Measurements from ENCODE around the gene NUP133. TPM values are rescaled to one million over a fixed set of nuclear protein-coding genes. Genes with fewer than 3 reads are reported as not detected.

The NUP133 gene
- total and polyA plus RNA-seq, 2 experiments from 2014 or later, result 29.5 to 65.4 TPM

DNA sequence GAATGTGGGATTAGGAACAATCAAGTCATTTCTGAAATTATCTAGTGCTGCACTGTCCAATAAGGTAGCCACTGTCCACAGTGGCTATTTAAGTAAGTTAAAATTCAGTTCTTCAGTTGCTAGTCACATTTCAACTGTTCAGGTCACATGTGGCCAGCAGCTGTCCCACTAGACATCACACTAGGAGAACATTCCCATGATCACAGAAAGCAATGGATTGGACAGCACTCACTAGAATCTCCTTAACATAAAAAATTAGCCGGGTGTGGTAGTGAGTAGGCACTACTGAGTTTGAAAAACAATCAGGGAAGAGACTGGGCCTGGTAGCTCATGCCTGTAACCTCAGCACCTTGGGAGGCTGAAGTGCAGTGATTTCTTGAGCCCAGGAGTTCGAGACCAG is 33.6 kb downstream of the NUP133 start:
- no peaks in the 10 kb centered on the region for H3K4me1 Mint-ChIP-seq
- Histone ChIP-seq H3K36me3 (ENCODE audit: insufficient read depth) (peaks cover 16% of the 10 kb centered on the region), H2AFZ (no peak overlapping the region), H3K27me3 (ENCODE audit: insufficient read depth) (no peaks in the 10 kb centered on the region), H3K4me3 (no peak overlapping the region), H3K27ac (ENCODE audit: low read depth) (no peak overlapping the region), H4K20me1 (replicated peaks; ENCODE audit: insufficient read depth) (peaks cover 8% of the 10 kb centered on the region), H3K9me2 (ENCODE audit: insufficient read depth) (no peaks in the 10 kb centered on the region), H3K4me2 (no peak overlapping the region), H3K4me1 (ENCODE audit: insufficient read depth) (no peaks in the 10 kb centered on the region), H3K79me2 (replicated peaks; ENCODE audit: insufficient read depth) (no peaks in the 10 kb centered on the region), H3F3A (replicated peaks; ENCODE audit: low read depth) (no peaks in the 10 kb centered on the region)
- TF ChIP-seq ZNF114 (CRISPR knock-in tag; IDR thresholded peaks at IDR 0.05), result no peak
- no peak for TF ChIP-seq STAT1 (IDR thresholded peaks at IDR 0.05; ENCODE audit: unreplicated experiment)
- no peaks in the 10 kb centered on the region for H3K9me3 Mint-ChIP-seq
- ATAC-seq (no peak), DNase-seq (ENCODE audit: low spot score) (no peak)
- H3K27ac Mint-ChIP-seq, result no peak overlapping the region
- no peak overlapping the region for H3K4me3 Mint-ChIP-seq
- H3K27me3 Mint-ChIP-seq (ENCODE audit: insufficient read depth, low read depth, poor library complexity), result peaks cover 2% of the 10 kb centered on the region
- peaks cover 56% of the 10 kb centered on the region for H3K36me3 Mint-ChIP-seq (ENCODE audit: low read depth)

DNA sequence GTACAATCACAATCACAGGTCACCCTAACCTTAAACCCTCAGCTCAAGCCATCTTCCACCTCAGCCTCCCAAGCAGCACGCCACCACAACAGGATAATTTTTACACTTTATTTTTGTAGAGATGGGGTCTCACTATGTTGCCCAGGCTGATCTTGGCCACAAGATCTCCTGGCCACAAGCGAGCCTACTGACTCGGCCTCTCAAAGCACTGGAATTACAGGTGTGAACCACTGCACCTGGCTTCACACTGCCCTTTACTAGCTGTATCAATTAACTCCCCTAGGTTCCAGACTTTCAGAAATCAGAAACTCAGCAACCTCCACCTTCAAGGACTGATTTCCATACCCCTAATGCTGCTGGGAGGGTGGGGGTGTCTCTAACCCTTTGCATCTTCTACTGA is 37.0 kb downstream of the NUP133 start:
- no peak overlapping the region for H3K4me3 ChIP-seq
- Mint-ChIP-seq H3K27ac (no peak overlapping the region), H3K4me3 (no peak overlapping the region), H3K27me3 (ENCODE audit: insufficient read depth, low read depth, poor library complexity) (peaks cover 2% of the 10 kb centered on the region), H3K36me3 (ENCODE audit: low read depth) (peaks cover 55% of the 10 kb centered on the region), H3K4me1 (no peaks in the 10 kb centered on the region), H3K9me3 (no peaks in the 10 kb centered on the region)
- H3K9me2 ChIP-seq (ENCODE audit: insufficient read depth), result no peaks in the 10 kb centered on the region
- peaks cover 8% of the 10 kb centered on the region for H4K20me1 ChIP-seq (replicated peaks; ENCODE audit: insufficient read depth)
- H3K79me2 ChIP-seq (replicated peaks; ENCODE audit: insufficient read depth), result no peaks in the 10 kb centered on the region
- H3K4me1 ChIP-seq (ENCODE audit: insufficient read depth), result no peaks in the 10 kb centered on the region
- H3F3A ChIP-seq (replicated peaks; ENCODE audit: low read depth), result no peaks in the 10 kb centered on the region
- no peaks in the 10 kb centered on the region for H3K27me3 ChIP-seq (ENCODE audit: insufficient read depth)
- DNase-seq (ENCODE audit: low spot score), result no peak
- TF ChIP-seq, protein P1, sequence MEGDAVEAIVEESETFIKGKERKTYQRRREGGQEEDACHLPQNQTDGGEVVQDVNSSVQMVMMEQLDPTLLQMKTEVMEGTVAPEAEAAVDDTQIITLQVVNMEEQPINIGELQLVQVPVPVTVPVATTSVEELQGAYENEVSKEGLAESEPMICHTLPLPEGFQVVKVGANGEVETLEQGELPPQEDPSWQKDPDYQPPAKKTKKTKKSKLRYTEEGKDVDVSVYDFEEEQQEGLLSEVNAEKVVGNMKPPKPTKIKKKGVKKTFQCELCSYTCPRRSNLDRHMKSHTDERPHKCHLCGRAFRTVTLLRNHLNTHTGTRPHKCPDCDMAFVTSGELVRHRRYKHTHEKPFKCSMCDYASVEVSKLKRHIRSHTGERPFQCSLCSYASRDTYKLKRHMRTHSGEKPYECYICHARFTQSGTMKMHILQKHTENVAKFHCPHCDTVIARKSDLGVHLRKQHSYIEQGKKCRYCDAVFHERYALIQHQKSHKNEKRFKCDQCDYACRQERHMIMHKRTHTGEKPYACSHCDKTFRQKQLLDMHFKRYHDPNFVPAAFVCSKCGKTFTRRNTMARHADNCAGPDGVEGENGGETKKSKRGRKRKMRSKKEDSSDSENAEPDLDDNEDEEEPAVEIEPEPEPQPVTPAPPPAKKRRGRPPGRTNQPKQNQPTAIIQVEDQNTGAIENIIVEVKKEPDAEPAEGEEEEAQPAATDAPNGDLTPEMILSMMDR (conservative IDR thresholded peaks at IDR 0.05; ENCODE audit: low read depth in 2 of 2), result no peak
- TF ChIP-seq ZNF114 (CRISPR knock-in tag; IDR thresholded peaks at IDR 0.05) (no peak), POLR2AphosphoS5 (IDR thresholded peaks at IDR 0.05; ENCODE audit: low read depth) (no peak)
- TF ChIP-seq, protein P2, sequence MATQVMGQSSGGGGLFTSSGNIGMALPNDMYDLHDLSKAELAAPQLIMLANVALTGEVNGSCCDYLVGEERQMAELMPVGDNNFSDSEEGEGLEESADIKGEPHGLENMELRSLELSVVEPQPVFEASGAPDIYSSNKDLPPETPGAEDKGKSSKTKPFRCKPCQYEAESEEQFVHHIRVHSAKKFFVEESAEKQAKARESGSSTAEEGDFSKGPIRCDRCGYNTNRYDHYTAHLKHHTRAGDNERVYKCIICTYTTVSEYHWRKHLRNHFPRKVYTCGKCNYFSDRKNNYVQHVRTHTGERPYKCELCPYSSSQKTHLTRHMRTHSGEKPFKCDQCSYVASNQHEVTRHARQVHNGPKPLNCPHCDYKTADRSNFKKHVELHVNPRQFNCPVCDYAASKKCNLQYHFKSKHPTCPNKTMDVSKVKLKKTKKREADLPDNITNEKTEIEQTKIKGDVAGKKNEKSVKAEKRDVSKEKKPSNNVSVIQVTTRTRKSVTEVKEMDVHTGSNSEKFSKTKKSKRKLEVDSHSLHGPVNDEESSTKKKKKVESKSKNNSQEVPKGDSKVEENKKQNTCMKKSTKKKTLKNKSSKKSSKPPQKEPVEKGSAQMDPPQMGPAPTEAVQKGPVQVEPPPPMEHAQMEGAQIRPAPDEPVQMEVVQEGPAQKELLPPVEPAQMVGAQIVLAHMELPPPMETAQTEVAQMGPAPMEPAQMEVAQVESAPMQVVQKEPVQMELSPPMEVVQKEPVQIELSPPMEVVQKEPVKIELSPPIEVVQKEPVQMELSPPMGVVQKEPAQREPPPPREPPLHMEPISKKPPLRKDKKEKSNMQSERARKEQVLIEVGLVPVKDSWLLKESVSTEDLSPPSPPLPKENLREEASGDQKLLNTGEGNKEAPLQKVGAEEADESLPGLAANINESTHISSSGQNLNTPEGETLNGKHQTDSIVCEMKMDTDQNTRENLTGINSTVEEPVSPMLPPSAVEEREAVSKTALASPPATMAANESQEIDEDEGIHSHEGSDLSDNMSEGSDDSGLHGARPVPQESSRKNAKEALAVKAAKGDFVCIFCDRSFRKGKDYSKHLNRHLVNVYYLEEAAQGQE (IDR thresholded peaks at IDR 0.05; ENCODE audit: unreplicated experiment), result no peak
- H3K4me2 ChIP-seq, result no peak overlapping the region
- no peak overlapping the region for H2AFZ ChIP-seq
- no peak for ATAC-seq
- H3K36me3 ChIP-seq (ENCODE audit: insufficient read depth), result peaks cover 15% of the 10 kb centered on the region
- no peak overlapping the region for H3K27ac ChIP-seq (ENCODE audit: low read depth)
